ENCODE measurements around the gene SDHD.
"Not testable (repeated sequence)": the region's sequence is repeated elsewhere in the genome, so short reads cannot be mapped to it uniquely, and the experiment has no call there.

The SDHD gene

DNA sequence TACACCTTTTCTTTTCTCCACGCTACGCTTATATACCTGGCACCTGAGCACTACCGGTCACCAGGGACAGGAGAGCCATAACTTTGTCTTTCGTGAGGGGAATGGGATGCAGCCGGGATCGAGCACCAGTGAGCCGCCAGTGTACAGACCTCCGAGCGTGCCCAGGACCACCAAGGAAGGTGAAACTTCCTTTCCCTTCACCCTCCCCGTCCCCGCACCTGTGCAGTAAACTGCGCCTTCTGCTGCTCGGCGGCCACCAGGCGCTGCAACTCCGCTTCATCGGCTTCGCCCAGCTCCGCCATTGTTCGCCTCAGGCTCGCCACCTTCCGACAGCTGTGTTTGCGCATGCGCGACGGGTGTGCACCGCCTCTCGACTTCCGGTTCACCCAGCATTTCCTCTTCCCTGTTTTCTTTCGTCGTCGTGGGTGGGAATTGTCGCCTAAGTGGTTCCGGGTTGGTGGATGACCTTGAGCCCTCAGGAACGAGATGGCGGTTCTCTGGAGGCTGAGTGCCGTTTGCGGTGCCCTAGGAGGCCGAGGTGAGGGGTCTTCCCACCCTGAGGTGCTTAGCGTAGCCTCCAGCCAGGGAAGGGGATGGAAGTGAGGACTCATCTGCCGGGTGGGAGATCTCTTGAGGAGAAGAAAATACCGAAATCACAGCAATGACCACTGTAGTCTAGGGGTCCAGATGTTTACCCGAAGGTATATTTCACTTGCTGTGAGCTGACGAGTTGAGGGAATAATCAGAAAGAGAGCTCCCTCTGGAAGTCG, at the start of gene SDHD, which contains the start of gene TIMM8B:
Gene SDHD (plus strand): TSS at position 452 of the 770 bp plus-strand sequence. CDS start 35 bp downstream, at position 487.
Gene TIMM8B (minus strand): TSS at position 335 of the 770 bp plus-strand sequence. CDS start 33 bp downstream, at position 302.
- DNase-seq (ENCODE audit: low read depth) = peak; percentile 97
- peak within 1 kb of the TSS; percentile 90 for H3K4me3 ChIP-seq (ENCODE audit: low read depth, low read length)
- TF ChIP-seq MYC (IDR thresholded peaks at IDR 0.05; ENCODE audit: low read depth, low read length) (peak; percentile 89), MAX (IDR thresholded peaks at IDR 0.05; ENCODE audit: low read depth, low read length) (peak; percentile 80), POLR2A (IDR thresholded peaks at IDR 0.05; ENCODE audit: extremely low read depth, insufficient read length) (peak; percentile 90)
- TF ChIP-seq, protein P1, sequence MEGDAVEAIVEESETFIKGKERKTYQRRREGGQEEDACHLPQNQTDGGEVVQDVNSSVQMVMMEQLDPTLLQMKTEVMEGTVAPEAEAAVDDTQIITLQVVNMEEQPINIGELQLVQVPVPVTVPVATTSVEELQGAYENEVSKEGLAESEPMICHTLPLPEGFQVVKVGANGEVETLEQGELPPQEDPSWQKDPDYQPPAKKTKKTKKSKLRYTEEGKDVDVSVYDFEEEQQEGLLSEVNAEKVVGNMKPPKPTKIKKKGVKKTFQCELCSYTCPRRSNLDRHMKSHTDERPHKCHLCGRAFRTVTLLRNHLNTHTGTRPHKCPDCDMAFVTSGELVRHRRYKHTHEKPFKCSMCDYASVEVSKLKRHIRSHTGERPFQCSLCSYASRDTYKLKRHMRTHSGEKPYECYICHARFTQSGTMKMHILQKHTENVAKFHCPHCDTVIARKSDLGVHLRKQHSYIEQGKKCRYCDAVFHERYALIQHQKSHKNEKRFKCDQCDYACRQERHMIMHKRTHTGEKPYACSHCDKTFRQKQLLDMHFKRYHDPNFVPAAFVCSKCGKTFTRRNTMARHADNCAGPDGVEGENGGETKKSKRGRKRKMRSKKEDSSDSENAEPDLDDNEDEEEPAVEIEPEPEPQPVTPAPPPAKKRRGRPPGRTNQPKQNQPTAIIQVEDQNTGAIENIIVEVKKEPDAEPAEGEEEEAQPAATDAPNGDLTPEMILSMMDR (IDR thresholded peaks at IDR 0.05; ENCODE audit: low read depth, low read length) = no peak

GRCh38 chr11:112037527-112037926, 49.1 kb upstream of the SDHD start:
- no peak overlapping the region for H3K4me3 ChIP-seq (ENCODE audit: low read depth, low read length)
- no peak for DNase-seq (ENCODE audit: low read depth)
- TF ChIP-seq, protein P1 (IDR thresholded peaks at IDR 0.05; ENCODE audit: low read depth, low read length) = no peak
- TF ChIP-seq POLR2A (IDR thresholded peaks at IDR 0.05; ENCODE audit: extremely low read depth, insufficient read length) = no peak

DNA sequence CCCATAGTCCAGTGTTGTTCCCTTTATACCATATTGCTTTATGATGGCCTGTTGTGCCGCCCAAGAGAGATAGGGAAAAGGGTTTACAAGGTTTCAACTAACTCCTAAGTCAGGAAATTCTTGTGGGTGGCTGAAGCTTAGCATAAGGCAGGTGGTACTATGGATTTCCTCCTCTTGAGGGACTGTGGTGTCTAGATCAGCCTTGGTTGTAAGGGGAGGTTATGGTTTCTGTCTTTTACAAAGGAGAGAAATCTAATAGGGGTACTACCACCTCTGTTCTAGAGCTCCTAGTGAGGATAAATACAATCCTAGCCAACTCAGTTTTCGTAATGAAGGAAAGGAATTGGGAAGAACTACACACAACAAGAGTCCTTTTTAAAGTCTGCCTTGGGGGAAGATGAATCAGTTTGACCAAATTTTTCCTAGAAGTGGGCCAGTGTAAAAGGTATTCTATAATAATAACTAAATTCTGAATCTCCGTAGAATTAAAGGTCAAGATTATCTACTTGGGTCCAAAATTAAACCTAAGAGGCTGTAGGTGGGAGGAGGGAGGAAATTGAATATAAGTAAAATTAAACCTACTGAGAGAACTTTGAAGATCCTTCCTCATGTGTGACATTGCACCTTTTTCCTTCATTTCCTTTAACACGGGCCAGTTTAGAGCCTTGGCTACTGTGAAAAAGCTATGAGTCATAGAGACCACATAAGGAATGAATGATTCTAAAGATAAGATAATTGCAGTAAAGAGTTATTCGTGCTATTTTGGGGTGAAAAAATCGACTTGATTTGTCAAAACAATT, 44.3 kb upstream of the SDHD start:
- H3K4me3 ChIP-seq (ENCODE audit: low read depth, low read length) = no peak overlapping the region
- TF ChIP-seq, protein P1 (IDR thresholded peaks at IDR 0.05; ENCODE audit: low read depth, low read length) = no peak
- TF ChIP-seq MYC (IDR thresholded peaks at IDR 0.05; ENCODE audit: low read depth, low read length) = no peak
- TF ChIP-seq MAX (IDR thresholded peaks at IDR 0.05; ENCODE audit: low read depth, low read length) = no peak
- TF ChIP-seq POLR2A (IDR thresholded peaks at IDR 0.05; ENCODE audit: extremely low read depth, insufficient read length) = no peak
- DNase-seq (ENCODE audit: low read depth) = peak; percentile 43

DNA sequence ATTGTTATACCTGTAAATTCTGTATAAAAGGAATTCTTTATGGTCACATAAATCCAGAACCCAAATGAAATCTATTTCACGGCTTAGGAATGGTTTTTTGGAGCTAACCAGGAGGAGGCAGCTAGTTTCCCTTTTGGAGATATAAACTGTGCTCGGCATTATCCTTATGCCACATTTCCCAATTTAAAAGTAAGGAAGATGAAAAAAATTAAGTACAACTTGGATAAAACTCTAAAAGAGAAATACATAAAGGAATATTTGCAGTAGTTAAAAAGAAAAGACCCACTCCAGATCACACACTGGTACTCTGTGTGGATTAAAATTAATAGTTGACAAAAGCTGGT, 43.7 kb upstream of the SDHD start:
- no peak for DNase-seq (ENCODE audit: low read depth)
- H3K4me3 ChIP-seq (ENCODE audit: low read depth, low read length) = no peak overlapping the region
- TF ChIP-seq, protein P1 (IDR thresholded peaks at IDR 0.05; ENCODE audit: low read depth, low read length) = no peak
- no peak for TF ChIP-seq MAX (IDR thresholded peaks at IDR 0.05; ENCODE audit: low read depth, low read length)
- no peak for TF ChIP-seq MYC (IDR thresholded peaks at IDR 0.05; ENCODE audit: low read depth, low read length)
- TF ChIP-seq POLR2A (IDR thresholded peaks at IDR 0.05; ENCODE audit: extremely low read depth, insufficient read length) = no peak

DNA sequence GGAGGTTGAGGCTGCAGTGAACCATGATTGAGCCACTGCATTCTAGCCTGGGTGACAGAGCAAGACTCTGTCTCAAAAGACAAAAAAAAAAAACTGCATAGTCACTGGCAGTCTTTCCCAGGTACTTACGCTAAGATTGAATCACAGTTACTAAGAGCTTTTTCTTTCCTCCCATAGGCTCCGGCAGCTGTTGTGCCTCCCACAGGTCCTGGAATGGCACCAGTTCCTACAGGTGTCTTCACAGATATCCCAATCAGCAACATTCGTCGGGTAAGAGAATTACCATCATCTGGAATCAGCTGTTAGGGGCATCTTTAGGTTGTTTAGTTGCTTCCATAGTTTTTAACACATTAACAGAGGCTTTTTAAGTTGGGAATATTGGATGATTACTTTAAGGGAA, 41.7 kb upstream of the SDHD start:
- no peak overlapping the region for H3K4me3 ChIP-seq (ENCODE audit: low read depth, low read length)
- no peak for TF ChIP-seq MYC (IDR thresholded peaks at IDR 0.05; ENCODE audit: low read depth, low read length)
- TF ChIP-seq, protein P1 (IDR thresholded peaks at IDR 0.05; ENCODE audit: low read depth, low read length) = no peak
- TF ChIP-seq MAX (IDR thresholded peaks at IDR 0.05; ENCODE audit: low read depth, low read length) = no peak
- no peak for DNase-seq (ENCODE audit: low read depth)

GRCh38 chr11:112046647-112047046, 40.0 kb upstream of the SDHD start:
- not testable (repeated sequence) for H3K4me3 ChIP-seq (ENCODE audit: low read depth, low read length); DNase-seq (ENCODE audit: low read depth)

DNA sequence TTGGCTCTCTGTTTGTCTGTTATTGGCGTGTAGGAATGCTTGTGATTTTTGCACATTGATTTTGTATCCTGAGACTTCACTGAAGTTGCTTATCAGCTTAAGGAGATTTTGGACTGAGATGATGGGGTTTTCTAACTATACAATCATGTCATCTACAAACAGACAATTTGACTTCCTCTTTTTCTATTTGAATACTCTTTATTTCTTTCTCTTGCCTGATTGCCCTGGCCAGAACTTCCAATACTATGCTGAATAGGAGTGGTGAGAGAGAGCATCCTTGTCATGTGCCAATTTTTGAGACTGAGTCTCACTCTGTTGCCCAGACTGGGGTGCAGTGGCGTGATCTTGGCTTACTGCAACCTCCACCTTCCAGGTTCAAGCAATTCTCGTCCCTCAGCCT, 38.4 kb upstream of the SDHD start:
- not testable (repeated sequence) for DNase-seq (ENCODE audit: low read depth); H3K4me3 ChIP-seq (ENCODE audit: low read depth, low read length)

All from NB4 (cell line).